T47D (cell line): ENCODE measurements around the gene UBE2D2.
"Not testable (repeated sequence)": the region's sequence is repeated elsewhere in the genome, so short reads cannot be mapped to it uniquely, and the experiment has no call there.

Source experiments
- DNase-seq, 2 experiments: peaks; one replicate each; pipeline versions ENCODE4 v3.0.0 to v3.0.0-alpha.2; 2011 to 2012; ENCODE audit warnings: low read depth in 1 of 2, low spot score in 1 of 2
- JUND ChIP-seq: IDR thresholded peaks from 2 replicates; pipeline ENCODE4 v1.6.1; 2012; ENCODE audit warnings: low read depth
- in situ Hi-C: cut with HindIII; loops from 2 replicates; pipeline ENCODE4 v1.10.0; 2016; ENCODE audit warnings: low sequenced_read_pairs, low pct_unique_long_range_greater_than_20kb

UBE2D2 gene

GRCh38 chr5:139588962-139589361, 27.8 kb downstream of the UBE2D2 start:
- TF ChIP-seq JUND = no peak
- no peak for DNase-seq
- in situ Hi-C loops = no loop called here

GRCh38 chr5:139592289-139592688, 31.1 kb downstream of the UBE2D2 start:
- in situ Hi-C loops = no loop called here
- no peak for DNase-seq
- TF ChIP-seq JUND = no peak

- DNase-seq, in situ Hi-C loops: not testable (repeated sequence)
Measured at GRCh38 chr5:139593076-139593475, 31.9 kb downstream of the UBE2D2 start.

DNA sequence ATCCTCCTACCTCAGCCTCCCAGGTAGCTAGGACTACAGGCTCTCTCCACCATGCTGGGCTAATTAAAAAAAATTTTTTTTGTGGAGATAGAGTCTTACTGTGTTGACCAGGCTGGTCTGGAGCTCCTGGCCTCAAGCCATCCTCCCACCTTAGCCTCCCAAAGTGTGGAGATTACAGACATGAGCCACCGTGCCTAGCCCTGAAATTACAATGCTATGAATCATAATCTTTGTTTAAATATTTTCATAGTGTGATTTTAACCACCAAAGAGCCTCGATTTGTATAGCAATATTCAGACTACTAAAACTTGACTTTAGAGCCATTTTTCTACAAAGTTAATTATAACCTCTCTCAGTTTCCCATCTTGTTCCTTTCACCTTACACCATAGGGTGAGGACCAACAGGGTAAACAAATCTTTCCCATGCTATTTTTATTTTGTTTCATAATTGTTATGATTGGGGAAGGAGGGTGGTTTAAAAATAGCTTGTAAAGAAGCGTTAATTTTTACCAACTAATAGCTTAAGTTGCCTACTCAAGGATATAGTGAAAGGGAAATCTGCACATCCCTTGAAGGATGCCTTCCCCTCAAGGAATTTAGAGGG, 32.7 kb downstream of the UBE2D2 start:
- in situ Hi-C loops = no loop called here
- TF ChIP-seq JUND = no peak
- DNase-seq = no peak

GRCh38 chr5:139597134-139597533, 36.0 kb downstream of the UBE2D2 start:
- in situ Hi-C loops = no loop called here
- no peak for TF ChIP-seq JUND
- DNase-seq = no peak

DNA sequence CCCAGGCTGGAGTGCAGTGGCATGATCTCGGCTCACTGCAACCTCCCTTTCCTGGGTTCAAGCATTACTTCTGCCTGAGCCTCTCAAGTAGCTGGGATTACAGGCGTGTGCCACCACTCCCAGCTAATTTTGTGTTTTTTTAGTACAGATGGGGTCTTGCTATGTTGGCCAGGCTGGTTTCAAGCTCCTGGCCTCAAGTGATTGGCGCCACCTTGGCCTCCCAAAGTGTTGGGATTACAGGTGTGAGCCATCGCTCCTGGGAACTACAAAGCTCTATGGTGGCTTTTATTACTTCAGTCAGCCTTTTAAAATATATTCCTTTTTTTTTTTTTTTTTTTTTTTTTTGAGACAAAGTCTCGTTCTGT, 37.4 kb downstream of the UBE2D2 start:
- in situ Hi-C loops, DNase-seq: not testable (repeated sequence)

GRCh38 chr5:139600336-139600949, 39.3 kb downstream of the UBE2D2 start:
- TF ChIP-seq JUND = no peak
- in situ Hi-C loops = no loop called here
- no peak for DNase-seq

DNA sequence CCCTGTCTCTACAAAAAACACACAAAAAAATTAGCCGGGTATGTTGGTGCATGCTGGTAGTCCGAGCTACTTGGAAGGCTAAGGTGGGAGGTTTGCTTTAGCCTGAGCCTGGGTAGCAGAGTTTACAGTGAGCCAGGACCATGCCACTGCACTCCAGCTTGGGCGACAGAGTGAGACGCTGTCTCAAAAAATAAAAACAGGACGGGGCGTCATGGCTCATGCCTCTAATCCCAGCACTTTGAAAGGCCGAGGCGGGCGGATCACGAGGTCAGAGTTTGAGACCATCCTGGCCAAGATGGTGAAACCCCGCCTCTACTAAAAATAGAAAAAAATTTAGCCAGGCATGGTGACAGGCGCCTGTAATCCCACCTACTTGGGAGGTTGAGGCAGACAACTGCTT, 40.3 kb downstream of the UBE2D2 start:
- no peak for TF ChIP-seq JUND
- no peak for DNase-seq
- in situ Hi-C loops = no loop called here

- DNase-seq, in situ Hi-C loops: not testable (repeated sequence)
Measured at GRCh38 chr5:139601948-139602347, 40.8 kb downstream of the UBE2D2 start.

GRCh38 chr5:139605887-139606286, 44.7 kb downstream of the UBE2D2 start:
- no peak for DNase-seq
- no peak for TF ChIP-seq JUND
- in situ Hi-C loops = no loop called here

DNA sequence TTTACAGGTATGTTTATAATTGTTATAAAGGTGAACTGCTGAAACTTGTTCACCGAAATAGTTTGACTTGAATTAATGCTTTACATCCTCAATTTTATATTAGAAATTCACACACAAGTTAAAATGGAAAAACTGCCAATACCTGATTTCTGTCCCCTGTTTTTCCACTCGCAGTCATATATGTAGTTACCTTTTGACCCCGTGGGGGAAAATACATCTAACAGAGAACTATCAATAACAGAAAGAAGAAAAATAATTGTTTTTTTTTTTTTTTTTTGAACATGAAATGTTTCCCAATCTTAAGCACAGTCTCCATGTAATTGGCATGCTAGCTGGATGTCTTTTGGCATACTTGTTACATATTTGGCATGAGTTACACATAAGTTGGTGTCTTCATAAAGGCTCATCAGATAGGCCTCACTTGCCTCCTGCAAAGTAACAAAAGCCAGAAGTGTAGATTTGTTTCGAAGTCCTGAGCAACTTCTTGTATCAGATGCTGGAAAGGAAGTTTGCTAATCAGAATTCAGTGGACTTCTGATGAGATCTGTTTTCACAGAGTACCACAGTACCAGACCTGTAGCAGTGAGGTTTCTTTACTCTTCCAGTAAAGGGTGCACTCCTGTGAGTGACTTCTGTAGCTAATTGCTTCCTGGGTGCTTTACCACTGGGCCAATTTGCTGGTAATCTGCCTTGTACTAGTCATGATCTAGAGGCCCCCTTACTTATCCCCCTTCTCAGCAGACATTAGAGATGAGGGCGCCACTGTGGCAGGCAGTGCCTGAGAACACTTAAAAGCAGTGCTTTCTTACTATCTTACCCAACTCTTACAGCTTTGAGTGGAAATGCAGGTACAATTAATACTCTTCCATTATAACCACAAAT, 50.8 kb downstream of the UBE2D2 start:
- no peak for TF ChIP-seq JUND
- DNase-seq = no peak
- in situ Hi-C loops = no loop called here

DNA sequence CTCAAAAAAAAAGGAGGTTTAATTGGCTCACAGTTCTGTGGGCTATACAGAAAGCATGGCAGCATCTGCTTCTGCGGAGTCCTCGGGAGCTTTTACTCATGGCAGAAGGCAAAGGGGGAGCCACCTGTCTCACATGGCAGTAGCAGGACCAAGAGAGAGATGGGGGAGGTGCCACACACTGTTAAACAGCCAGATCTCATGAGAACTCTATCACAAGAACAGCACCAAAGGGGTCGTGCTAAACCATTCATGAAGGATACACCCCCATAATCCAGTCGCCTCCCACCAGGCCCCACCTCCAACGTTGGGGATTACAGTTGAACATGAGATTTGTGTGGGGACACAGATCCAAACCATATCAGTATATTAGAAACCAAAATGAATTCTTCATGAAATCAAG, 58.7 kb downstream of the UBE2D2 start:
- in situ Hi-C loops = no loop called here
- DNase-seq = no peak
- TF ChIP-seq JUND = no peak

DNA sequence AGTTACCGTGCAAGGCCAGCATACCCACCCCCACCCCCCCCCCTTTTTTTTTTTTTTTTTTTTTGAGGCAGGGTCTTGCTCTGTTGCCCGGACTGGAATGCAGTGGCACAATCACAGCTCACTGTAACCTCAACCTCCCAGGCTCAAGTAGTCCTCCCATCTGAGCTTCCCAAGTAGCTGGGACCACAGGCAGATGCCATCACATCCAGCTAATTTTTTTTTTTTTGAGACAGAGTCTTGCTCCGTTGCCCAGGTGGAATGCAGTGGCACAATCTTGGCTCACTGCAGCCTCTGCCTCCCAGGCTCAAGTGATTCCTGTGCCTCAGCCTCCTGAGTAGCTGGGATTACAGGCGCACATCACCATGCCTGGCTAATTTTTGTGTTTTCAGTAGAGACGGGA, 64.3 kb downstream of the UBE2D2 start:
- in situ Hi-C loops, DNase-seq: not testable (repeated sequence)
